ENCODE data around the gene SCN5A. TPM values are rescaled to one million over a fixed set of nuclear protein-coding genes. Genes with fewer than 3 reads are reported as not detected.

Gene SCN5A
- total RNA-seq, 2 donors from 2014 or later, result 0.32 to 1.4 TPM

DNA sequence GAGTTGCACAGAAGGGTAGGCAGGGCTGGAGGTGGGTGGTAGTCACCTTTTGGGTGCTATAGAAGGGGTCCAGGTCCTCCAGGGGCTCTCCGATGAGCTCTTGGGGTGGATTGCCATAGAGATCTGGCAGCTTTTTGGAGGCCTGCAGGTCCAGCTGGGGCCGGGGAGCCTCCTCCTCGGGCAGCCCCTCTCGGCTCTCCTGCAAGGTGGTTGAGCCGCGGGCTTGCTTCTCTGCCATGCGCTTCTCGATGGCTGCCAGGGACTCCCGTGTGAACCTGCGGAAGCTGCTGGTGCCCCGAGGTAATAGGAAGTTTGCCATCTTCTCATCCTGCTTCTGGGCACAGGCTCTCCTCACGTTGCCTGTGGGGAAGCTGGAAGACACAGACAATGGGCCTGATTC lies 16.5 kb downstream of the SCN5A start:
- no peak for DNase-seq (ENCODE audit: low spot score)
- intact Hi-C loops (cut with DNase I), result no loop called here

DNA sequence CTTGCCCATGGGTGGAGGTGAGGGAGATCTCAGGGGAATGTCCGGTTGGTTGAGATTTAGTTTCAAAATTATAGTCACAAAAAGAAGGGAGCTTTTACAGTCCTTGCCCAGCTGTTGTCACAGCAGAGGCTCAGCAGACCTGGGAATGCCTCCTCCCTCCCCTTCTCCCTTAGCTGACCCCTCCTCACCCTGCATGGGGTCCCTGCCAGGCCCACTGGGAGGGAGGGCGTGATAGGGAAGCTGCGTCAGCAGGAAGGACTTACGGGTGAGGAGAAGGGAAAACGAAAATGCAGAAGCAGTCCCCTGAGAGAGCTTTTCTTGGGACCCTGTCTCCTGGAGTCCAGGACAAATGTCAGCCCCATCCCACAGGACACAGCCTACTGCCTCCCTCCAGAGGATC lies 18.9 kb downstream of the SCN5A start:
- no peak for DNase-seq (ENCODE audit: low spot score)
- intact Hi-C loops (cut with DNase I), result no loop called here

DNA sequence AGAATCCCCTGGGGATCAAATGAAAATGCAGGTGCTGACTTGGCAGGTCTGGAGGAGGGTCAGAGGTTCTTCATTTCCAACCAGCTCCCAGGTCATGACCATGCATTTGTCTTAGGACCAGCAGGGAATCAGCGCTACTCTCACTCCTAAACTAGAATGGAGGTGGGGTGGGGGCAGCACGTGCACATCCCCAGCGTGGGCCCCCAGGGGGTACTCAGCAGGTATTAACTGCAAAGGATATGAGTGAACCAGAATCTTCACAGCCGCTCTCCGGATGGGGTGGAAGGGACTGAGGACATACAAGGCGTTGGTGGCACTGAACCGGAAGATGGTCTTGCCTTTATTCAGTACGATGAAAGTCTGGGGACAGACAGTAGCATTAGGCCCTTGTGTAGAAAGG lies 19.4 kb downstream of the SCN5A start:
- intact Hi-C loops (cut with DNase I), result no loop called here
- no peak for DNase-seq (ENCODE audit: low spot score)

DNA sequence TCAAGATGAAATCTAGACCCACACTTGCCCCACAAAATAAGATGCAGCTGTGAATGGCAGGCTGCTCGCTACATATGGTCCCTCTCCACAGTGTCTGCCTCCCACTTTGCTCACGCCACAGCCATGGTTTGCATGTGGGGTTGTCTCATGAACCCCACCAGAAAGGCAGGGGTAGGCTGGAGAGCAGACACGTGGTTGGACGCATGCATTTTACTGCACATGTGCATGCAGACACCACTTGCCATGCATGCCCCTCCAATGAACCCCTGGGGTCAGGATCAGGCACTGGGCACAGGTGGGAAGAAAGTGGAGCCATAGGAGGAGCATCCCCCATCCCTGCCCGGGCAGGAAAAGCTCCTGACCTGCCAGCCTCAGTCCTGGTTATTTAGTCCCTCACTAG lies 20.7 kb downstream of the SCN5A start:
- intact Hi-C loops (cut with DNase I), result no loop called here
- DNase-seq (ENCODE audit: low spot score), result no peak

DNA sequence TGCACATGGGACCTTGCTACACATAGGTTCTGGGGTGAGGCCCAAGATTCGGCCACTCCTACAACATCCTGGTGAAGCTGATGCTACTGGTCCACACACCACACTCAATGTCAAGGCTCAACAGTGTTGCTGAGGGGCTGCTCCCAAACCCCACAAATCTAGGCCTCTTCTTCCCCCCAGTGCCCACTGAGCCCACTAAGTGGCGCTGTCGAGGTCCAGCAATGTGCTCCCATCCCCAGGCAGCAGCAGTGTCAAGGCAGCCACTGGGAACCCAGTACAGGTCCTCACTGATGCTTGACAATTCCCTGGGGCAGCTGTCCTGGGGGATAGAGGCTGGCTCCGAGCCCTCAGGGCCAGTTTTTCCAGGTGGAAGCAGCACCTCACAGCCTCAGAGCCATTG lies 21.5 kb downstream of the SCN5A start:
- intact Hi-C loops (cut with DNase I), result no loop called here

DNA sequence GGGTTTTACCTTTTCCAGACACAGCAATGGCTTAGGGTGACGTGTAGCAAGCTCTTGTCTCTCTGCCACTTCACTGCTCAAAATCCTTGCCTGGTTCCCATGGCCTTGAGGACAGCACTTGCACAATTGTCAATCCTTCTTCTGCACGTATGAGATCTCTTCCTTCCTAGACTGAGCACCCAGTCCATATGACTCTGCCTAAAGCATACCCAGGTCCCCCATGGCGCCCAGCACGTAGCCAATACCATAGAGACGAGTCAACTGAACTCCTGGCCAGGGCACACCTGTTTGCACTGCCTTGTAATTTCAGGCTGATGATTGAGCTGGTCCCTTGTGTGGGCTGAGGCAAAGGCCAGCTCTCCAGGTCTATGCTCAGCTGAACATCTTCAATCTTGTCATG lies 23.3 kb downstream of the SCN5A start:
- intact Hi-C loops (cut with DNase I), result no loop called here
- no peak for DNase-seq (ENCODE audit: low spot score)

More for the DNA sequence above, 21.5 kb downstream of the SCN5A start:
- no peak for DNase-seq (ENCODE audit: low spot score)

DNA sequence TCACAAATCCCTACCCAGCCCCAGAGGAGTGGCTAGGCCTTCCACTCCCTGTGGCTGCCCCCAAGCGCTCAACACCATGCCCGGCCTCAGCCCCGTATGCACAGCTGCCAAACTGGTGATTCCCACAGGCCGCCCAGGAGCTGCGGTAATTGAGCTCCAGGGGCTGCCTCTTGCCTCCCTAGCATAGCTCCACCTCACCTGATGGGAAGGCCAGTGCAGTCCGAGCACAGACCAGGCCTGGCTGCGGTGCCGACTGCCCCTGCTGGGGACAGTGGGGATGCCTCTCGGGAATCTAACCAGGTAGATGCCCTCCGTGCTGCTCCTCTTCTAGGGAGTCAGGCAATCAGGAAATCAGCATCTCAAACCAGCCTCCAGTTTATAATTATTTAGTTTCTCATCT lies 25.9 kb downstream of the SCN5A start:
- no peak for DNase-seq (ENCODE audit: low spot score)
- intact Hi-C loops (cut with DNase I), result no loop called here

DNA sequence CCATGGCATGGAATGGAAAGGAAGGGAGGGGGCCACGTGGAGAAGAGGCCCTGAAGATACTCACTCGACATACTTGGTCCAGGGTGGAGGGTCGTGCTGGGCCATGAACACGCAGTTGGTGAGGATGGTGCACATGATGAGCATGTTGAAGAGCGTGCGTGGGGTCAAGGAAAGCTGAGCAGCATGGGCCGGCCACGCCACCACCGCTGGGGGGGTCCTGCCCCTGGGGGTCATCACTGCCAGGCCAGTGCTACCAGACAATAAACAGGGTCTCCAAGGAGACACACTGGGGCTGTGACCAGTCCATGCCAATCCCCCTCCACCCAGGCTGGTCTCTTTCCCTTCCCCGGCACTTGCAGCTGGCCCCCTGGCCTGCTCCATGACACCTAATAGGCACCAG lies 27.2 kb downstream of the SCN5A start:
- intact Hi-C loops (cut with DNase I), result no loop called here
- DNase-seq (ENCODE audit: low spot score), result no peak

DNA sequence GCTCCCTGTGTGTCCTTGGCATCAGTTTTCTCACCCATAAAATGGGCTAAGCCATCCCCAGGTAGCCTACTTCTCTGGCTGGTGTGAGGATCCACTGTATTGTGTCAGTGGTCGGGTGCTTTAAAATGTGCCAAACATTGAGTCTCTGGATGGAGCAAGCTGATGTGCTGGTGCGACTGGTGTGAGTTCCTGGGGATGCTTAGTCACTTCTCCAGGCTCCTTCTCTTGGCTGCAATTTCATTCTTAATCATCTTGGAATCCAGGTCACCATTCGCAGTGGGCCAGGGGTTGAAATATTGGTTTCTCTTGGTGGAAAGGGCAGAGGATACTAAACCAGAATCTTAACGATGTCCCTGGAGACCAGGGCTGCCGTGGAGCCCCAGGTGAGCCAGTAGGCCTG lies 29.3 kb downstream of the SCN5A start:
- intact Hi-C loops (cut with DNase I), result no loop called here
- DNase-seq (ENCODE audit: low spot score), result no peak

DNA sequence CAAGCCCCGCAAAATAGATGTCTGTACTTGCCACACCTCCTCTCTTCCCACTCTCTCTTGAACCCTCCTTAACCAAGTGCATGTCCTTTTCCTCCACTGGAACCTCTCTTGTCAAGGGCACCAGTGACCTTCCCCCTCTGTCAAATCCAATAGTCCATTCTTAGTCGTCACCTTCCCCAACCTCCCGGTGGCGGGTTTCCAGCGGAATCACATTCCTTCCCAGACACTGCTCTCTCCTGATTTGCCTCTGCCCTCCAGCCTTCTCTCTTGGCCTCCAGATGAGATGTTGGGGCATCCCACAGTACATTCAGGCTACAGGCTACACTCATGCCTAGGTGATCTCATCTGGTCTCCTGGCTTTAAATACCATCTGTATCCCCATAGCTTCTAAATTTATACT lies 31.1 kb downstream of the SCN5A start:
- intact Hi-C loops (cut with DNase I), result no loop called here
- DNase-seq (ENCODE audit: low spot score), result peak; percentile 42

DNA sequence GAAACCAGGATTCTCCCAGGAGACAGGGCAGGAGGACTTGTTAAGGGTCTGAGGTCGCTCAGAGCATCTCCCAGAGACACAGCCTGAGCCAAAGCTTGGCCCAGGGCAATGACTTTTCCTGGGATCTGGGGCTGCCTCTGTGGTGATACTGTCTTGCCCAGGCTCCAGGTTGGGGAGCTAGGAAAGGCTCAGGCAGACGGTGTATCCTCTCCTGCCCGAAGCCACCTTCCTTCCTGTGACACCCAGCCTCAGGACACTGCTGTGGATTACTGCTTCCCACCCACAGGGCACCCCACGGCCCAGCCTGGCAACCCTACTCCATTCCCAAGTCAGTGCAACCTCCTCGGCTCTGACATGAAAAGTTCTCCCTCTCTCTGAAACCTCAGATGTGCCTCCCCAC lies 31.9 kb downstream of the SCN5A start:
- intact Hi-C loops (cut with DNase I), result no loop called here
- DNase-seq (ENCODE audit: low spot score), result peak; percentile 35

DNA sequence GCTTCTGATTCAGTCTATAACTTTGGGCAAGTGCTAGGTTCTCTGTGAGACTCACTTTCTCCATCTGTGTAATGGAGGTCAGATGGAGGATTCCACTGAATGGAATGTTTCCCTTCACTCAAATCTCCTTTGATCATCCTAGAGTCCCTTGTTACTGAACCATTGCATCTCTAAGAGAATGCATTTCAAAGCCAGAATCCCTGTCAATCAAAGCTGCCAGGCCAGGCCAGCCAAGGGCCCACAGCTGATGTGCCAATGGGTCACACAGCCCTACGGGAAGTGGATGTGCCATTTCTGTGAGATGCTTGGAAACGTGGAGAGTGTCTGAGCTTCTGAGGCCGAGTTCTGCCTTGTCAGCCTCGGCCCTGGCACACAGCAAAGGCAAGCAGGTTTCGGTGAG lies 32.4 kb downstream of the SCN5A start:
- intact Hi-C loops (cut with DNase I), result no loop called here

DNA sequence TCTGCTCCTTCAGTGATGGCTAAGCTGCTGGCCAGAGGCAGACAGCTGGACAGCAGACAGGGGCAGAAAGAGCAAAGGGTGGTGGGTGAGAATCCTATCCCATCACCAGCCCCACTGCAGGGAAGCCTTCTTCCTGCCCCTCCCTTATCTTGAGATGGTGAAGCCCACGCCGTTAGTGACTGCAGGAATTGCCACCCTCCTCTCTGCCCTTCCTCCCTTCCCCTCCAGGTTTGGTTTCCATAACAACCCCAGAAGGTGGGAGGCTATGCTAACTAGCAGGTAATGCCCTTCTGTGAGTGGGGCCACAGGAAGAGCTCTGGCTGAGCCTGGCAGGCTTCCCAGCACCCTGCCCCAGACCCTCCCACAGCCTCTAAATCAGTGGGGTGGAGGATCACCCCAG lies 32.8 kb downstream of the SCN5A start:
- peak; percentile 41 for DNase-seq (ENCODE audit: low spot score)
- intact Hi-C loops (cut with DNase I), result no loop called here

More for the DNA sequence above, 32.4 kb downstream of the SCN5A start:
- peak; percentile 42 for DNase-seq (ENCODE audit: low spot score)

DNA sequence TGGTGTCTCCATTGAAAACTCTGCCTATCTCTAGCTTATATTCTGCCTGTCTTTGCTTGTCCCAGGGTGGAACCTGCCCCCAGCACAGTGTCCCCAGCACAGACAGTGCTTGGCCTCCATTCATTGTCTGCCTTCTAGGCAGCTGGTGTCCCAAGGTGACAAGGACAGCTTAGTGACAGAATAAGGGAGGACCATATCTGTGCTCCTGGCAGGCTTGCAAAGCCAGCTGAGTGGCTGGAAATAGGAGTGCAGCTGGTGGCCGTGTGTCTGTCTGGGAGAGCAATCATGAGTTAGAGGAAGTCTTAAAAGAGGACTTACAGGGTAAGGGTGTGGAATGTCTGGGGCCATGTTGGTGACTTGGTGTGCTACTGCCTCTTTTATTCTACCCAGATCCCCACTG lies 33.4 kb downstream of the SCN5A start:
- intact Hi-C loops (cut with DNase I), result no loop called here
- DNase-seq (ENCODE audit: low spot score), result no peak

DNA sequence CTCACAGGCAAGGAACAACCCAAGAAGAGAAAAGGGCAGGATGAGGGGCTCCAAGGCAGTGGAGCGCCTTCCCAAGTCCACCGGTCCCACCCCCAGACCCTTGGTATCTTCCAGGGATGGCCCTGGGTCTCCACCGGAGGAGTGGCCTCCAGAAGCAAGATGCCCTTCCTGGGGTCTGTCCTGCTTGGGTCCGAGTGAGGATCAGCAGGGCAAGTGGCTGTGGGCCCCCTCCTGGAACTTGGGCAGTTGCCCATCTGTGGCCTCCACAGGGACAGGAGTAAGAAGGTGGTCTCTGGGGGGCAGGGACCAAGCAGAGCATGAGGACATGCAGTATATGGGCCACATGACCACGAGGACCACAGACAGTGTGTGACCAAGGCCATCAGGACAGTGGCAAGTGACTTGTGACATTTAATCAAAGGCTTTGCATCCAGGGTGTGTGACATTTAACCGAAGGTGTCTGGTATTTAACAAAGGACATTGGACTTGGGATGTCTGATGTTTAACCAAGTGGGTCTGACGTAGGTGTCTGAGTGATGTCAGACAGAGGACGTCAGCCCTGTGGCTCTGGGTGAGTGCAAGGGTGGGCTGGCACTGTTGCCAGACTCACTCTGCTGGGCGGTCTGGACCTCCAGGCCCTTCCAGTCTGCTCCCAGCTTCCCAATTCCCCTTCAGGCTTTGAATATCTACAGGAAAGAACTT lies 34.7 kb downstream of the SCN5A start:
- intact Hi-C loops (cut with DNase I), result no loop called here
- DNase-seq (ENCODE audit: low spot score), result peak; percentile 50

DNA sequence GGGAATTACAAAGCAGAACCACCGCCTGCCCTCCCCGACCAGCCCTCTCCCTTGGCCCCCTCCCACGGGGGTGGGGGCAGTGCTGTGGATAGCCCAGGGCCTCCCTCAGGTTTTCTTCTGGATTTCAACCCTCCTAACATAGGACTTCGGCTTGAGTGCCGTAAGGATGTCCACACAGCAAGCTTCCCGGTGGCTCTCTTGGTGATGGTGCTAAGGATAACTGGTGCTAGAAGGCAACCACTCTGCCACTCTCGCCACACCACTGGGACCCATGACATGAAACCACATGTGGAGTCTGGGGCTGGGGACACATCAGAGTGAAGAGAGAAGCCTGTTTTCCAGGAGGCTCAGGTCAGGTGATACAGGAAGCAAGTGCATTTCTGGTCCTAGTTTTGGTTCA lies 35.4 kb downstream of the SCN5A start:
- intact Hi-C loops (cut with DNase I), result no loop called here
- DNase-seq (ENCODE audit: low spot score), result peak; percentile 36

DNA sequence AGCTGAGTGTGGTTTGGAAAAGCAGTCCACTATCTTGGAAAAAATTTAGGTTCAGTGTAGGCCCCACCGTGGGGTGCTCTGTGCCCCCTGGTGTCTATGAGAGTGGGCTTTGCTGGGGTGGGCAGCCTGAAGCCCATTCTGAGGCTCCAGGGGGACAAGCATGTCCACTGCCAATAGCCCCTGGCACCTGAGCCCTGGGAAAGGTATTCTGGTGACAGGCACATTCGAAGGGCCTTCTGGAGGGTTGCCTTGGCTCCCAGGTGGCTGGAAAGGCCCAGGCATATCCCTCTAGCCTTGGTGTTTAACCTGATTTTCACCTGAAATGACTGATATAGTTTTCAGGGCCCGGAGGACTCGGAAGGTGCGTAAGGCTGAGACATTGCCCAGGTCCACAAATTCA lies 36.1 kb downstream of the SCN5A start:
- DNase-seq (ENCODE audit: low spot score), result peak; percentile 43
- intact Hi-C loops (cut with DNase I), result no loop called here

DNA sequence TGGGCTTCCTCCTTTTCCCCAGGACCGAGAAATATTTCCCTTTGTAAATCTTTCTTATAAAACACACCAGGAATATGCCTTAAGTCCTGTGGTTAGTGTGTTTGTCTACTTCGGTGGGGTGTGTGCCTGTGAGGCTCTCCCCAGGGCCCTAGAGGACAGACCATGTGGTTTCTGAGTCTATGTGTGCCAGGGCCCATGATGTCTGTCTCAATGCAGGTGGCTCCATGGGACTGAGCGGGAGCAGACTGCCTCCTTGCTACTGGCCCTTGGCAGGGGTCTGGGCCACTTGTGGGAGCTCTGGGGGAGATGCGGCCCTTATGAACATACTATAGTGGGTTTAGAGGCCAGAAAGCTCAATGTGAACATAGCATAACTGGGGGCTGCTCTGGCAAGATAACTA lies 37.6 kb downstream of the SCN5A start:
- DNase-seq (ENCODE audit: low spot score), result peak; percentile 38
- intact Hi-C loops (cut with DNase I), result no loop called here

DNA sequence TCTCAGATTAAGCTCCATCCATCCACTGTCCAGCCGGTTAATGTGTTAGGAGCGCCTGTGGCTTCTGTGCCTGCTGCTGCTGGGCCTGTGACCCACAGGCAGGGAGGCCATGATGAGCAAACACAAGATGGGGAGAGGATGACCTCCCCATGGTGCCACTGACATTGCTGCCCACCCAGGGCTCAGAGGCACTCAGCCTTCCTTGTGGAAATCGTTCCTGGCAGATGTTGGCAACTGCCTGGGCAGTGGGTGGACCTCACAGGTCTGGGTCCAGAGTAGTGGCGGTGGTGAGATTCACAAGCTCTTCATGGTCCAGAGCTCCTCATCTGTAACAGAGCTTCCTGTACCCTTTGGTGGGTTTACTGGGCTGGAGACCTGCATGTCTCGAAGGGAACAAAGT lies 38.6 kb downstream of the SCN5A start:
- intact Hi-C loops (cut with DNase I), result no loop called here
- peak; percentile 57 for DNase-seq (ENCODE audit: low spot score)

DNA sequence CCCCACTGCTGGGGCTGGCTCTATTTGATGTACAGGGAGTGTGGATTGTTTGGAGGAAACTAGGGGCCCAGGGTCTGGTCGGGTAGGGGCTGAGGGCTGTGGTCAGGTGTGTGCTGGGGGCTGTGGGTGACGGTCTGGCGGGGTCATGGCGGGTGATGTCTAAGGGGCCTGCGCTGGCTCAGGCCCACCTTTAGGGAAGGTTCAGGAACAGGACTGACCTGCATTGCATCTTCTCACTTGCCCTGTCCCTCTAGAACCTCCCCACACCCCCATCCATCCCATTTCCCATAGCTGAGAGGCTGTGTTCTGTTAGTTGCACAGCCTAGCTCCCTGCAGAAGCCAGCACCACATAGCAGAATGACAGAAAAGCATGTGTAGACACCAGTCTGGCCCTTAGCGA lies 39.1 kb downstream of the SCN5A start:
- intact Hi-C loops (cut with DNase I), result no loop called here
- DNase-seq (ENCODE audit: low spot score), result peak; percentile 50

DNA sequence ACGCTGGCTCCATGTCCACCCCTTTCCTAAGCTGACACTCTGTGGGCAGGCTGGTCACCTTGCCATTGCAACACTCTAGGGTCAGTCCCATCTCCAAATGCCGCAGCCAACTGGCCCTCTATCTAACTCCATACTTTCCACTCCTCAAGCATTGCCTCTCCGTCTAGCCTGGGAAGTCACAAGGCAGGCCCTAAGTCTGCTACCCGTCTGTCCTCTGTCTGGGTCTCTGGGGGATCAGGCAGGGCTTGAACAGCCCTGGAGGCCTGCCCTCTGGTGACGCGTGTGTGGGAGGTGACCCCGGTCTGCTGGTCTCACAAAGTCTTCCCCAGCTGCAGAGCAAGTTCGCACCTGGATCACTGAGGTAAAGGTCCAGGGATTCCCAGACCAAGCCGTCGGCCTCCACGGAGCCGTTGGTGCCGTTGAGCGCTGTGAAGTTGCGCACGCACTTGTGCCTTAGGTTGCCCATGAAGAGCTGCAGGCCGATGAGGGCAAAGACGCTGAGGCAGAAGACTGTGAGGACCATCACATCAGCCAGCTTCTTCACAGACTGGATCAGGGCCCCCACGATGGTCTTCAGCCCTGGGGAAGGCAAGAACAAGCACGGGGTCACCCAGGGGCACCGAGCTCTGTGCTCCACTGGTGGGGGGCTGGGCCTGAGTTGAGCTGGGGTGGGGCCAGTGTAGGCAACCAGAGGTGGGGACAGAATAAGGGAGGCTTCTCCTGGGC lies 39.9 kb downstream of the SCN5A start:
- intact Hi-C loops (cut with DNase I), result no loop called here
- DNase-seq (ENCODE audit: low spot score), result peak; percentile 57
